IMR-90 (cell line): ENCODE measurements around the gene GNAI1. TPM values are rescaled to one million over a fixed set of nuclear protein-coding genes. Genes with fewer than 3 reads are reported as not detected.

Experiments used
- ATAC-seq: fragments of 200-7000 bp; cut with Tn5 transposase; 2 replicates; pipeline ENCODE4 v1.9.1; 2020; ENCODE audit warnings: low read depth, mild to moderate bottlenecking, moderate library complexity
- BruUV-seq: library from RNA; stranded (reverse); fragments of 400-500 nt; replicated peaks from 2 replicates; lab custom pipeline; 2021; lab: Mats Ljungman, UMichigan
- CTCF ChIA-PET: fragments of 300-600 bp; formaldehyde crosslinking; extraction: SDS; loops from one replicate; lab custom pipeline; 2021; ENCODE audit warnings: antibody characterized with exemption; lab: Yijun Ruan, JAX
- POLR2A ChIA-PET: fragments of 300-600 bp; sonication (Branson Sonifier 250); formaldehyde crosslinking; loops from one replicate; lab custom pipeline; 2022; ENCODE audit warnings: antibody characterized with exemption; ENCODE audit not compliant: unreplicated experiment; lab: Charles Lee
- DNase-seq: peaks from one replicate; pipeline ENCODE4 v3.0.0; 2013
- H2AFZ ChIP-seq: replicated peaks from 2 replicates; pipeline ENCODE3; 2013; ENCODE audit warnings: low read length, mild to moderate bottlenecking; ENCODE audit not compliant: poor library complexity
- H2AK5ac ChIP-seq: 2 replicates; pipeline ENCODE4 v1.6.1; 2013; ENCODE audit warnings: low read depth, low read length, inconsistent platforms
- H2AK9ac ChIP-seq: replicated peaks from 2 replicates; pipeline ENCODE3; 2013; ENCODE audit warnings: mild to moderate bottlenecking, low read depth, low read length, moderate library complexity; ENCODE audit not compliant: poor library complexity
- H2BK120ac ChIP-seq: 2 replicates; pipeline ENCODE4 v1.6.1; 2013; ENCODE audit warnings: low read depth, low read length, inconsistent platforms
- H2BK15ac ChIP-seq: 3 replicates; pipeline ENCODE4 v1.6.1; 2013; ENCODE audit warnings: low read depth, low read length, inconsistent platforms
- H2BK20ac ChIP-seq: 2 replicates; pipeline ENCODE4 v1.6.1; 2013; ENCODE audit warnings: low read depth, mild to moderate bottlenecking, inconsistent platforms, low read length, moderate library complexity
- H2BK5ac ChIP-seq: 2 replicates; pipeline ENCODE4 v1.6.1; 2013; ENCODE audit warnings: mild to moderate bottlenecking, low read depth, low read length, inconsistent platforms; ENCODE audit not compliant: poor library complexity, severe bottlenecking
- H3K14ac ChIP-seq: replicated peaks from 2 replicates; pipeline ENCODE4 v1.6.1; 2013; ENCODE audit warnings: low read depth, low read length, inconsistent platforms
- H3K18ac ChIP-seq: 2 replicates; pipeline ENCODE4 v1.6.1; 2013; ENCODE audit warnings: low read depth, low read length, control low read depth
- H3K23ac ChIP-seq: 2 replicates; pipeline ENCODE4 v1.6.1; 2013; ENCODE audit warnings: low read depth, low read length, inconsistent platforms
- H3K27ac ChIP-seq: 2 replicates; pipeline ENCODE4 v1.5.1; 2013; ENCODE audit warnings: mild to moderate bottlenecking, control low read depth, low read length; ENCODE audit not compliant: insufficient read depth
- H3K27me3 ChIP-seq: 2 replicates; pipeline ENCODE4 v1.6.1; 2013; ENCODE audit warnings: low read length; ENCODE audit not compliant: control insufficient read depth, insufficient read depth
- H3K36me3 ChIP-seq: 2 replicates; pipeline ENCODE4 v1.6.1; 2013; ENCODE audit warnings: low read length, mixed read lengths; ENCODE audit not compliant: control insufficient read depth, insufficient read depth
- H3K4ac ChIP-seq: 2 replicates; pipeline ENCODE4 v1.6.1; 2013; ENCODE audit warnings: low read depth, low read length, inconsistent platforms
- H3K4me1 ChIP-seq: 2 replicates; pipeline ENCODE4 v1.6.1; 2013; ENCODE audit warnings: low read length, mixed read lengths; ENCODE audit not compliant: control insufficient read depth, insufficient read depth
- H3K4me2 ChIP-seq: 2 replicates; pipeline ENCODE4 v1.6.1; 2013; ENCODE audit warnings: low read depth, mild to moderate bottlenecking, control low read depth, low read length, moderate library complexity
- H3K4me3 ChIP-seq: 2 replicates; pipeline ENCODE4 v1.5.1; 2013; ENCODE audit warnings: low read depth, mild to moderate bottlenecking, control low read depth, low read length, moderate library complexity; ENCODE audit not compliant: insufficient read depth
- H3K56ac ChIP-seq: 2 replicates; pipeline ENCODE4 v1.6.1; 2013; ENCODE audit warnings: low read length, inconsistent platforms; ENCODE audit not compliant: insufficient read depth; ENCODE audit errors: extremely low read depth
- H3K79me1 ChIP-seq, 2 experiments: 2 replicates each; pipeline ENCODE4 v1.6.1; 2013; ENCODE audit warnings: low read length in 2 of 2, inconsistent platforms in 1 of 2, low read depth in 1 of 2
- H3K9ac ChIP-seq: 2 replicates; pipeline ENCODE4 v1.6.1; 2013; ENCODE audit warnings: low read depth, low read length, control low read depth
- H3K9me1 ChIP-seq: 2 replicates; pipeline ENCODE4 v1.6.1; 2013; ENCODE audit warnings: low read length, inconsistent platforms; ENCODE audit not compliant: insufficient read depth
- H3K9me3 ChIP-seq: 2 replicates; pipeline ENCODE4 v1.6.1; 2013; ENCODE audit warnings: low read length; ENCODE audit not compliant: control insufficient read depth, insufficient read depth
- H4K20me1 ChIP-seq: 2 replicates; pipeline ENCODE4 v1.6.1; 2013; ENCODE audit warnings: low read length, inconsistent platforms; ENCODE audit not compliant: insufficient read depth
- H4K5ac ChIP-seq: 2 replicates; pipeline ENCODE4 v1.6.1; 2013; ENCODE audit warnings: mild to moderate bottlenecking, low read depth, low read length, control low read depth
- H4K8ac ChIP-seq, 2 experiments: 2 replicates each; pipeline ENCODE4 v1.6.1; 2013; ENCODE audit warnings: low read depth in 2 of 2, low read length in 2 of 2, control low read depth in 1 of 2, inconsistent platforms in 1 of 2
- H4K91ac ChIP-seq: 2 replicates; pipeline ENCODE4 v1.6.1; 2013; ENCODE audit warnings: low read depth, low read length, inconsistent platforms; ENCODE audit not compliant: insufficient read depth
- BHLHE40 ChIP-seq: fragments of 150-350 bp; IDR thresholded peaks from 2 replicates; pipeline ENCODE4 v1.6.1; 2016; ENCODE audit warnings: mild to moderate bottlenecking, low read depth, low read length
- CTCF ChIP-seq: conservative IDR thresholded peaks from 2 replicates; pipeline ENCODE4 v1.5.1; 2012; ENCODE audit warnings: mild to moderate bottlenecking, low read depth, low read length, improper control_type of control experiment
- ELK1 ChIP-seq: fragments of 150-350 bp; IDR thresholded peaks from 2 replicates; pipeline ENCODE4 v1.6.1; 2016; ENCODE audit warnings: low read depth, mild to moderate bottlenecking, low read length, moderate library complexity, borderline replicate concordance
- MAZ ChIP-seq: IDR thresholded peaks from 2 replicates; pipeline ENCODE4 v1.6.1; 2012; ENCODE audit warnings: low read depth, mild to moderate bottlenecking, low read length, improper control_type of control experiment, moderate library complexity, borderline replicate concordance
- MXI1 ChIP-seq: IDR thresholded peaks from 2 replicates; pipeline ENCODE4 v1.6.1; 2012; ENCODE audit warnings: low read depth, mild to moderate bottlenecking, low read length, moderate library complexity, borderline replicate concordance
- NFE2L2 ChIP-seq: fragments of 150-350 bp; IDR thresholded peaks from 2 replicates; pipeline ENCODE4 v1.6.1; 2016; ENCODE audit warnings: low read depth, mild to moderate bottlenecking, low read length
- POLR2A ChIP-seq: IDR thresholded peaks from 2 replicates; pipeline ENCODE4 v1.6.1; 2012; ENCODE audit warnings: mild to moderate bottlenecking, low read depth, low read length
- RAD21 ChIP-seq: IDR thresholded peaks from 2 replicates; pipeline ENCODE4 v1.6.1; 2012; ENCODE audit warnings: low read length, improper control_type of control experiment
- RCOR1 ChIP-seq: IDR thresholded peaks from 2 replicates; pipeline ENCODE4 v1.6.1; 2012; ENCODE audit warnings: mild to moderate bottlenecking, low read length, improper control_type of control experiment; ENCODE audit not compliant: insufficient replicate concordance
- RFX5 ChIP-seq: IDR thresholded peaks from 2 replicates; pipeline ENCODE4 v1.8.0; 2012; ENCODE audit warnings: low read depth, mild to moderate bottlenecking, low read length, moderate library complexity
- SMC3 ChIP-seq: fragments of 150-350 bp; IDR thresholded peaks from 2 replicates; pipeline ENCODE4 v1.6.1; 2016; ENCODE audit warnings: low read depth, mild to moderate bottlenecking, antibody characterized with exemption, low read length, moderate library complexity
- USF2 ChIP-seq: fragments of 150-350 bp; IDR thresholded peaks from 2 replicates; pipeline ENCODE4 v1.6.1; 2017; ENCODE audit warnings: mild to moderate bottlenecking, antibody characterized with exemption, low read length, low read depth
- WGBS, 2 experiments: methylation state at CpG; one replicate each; pipeline versions ENCODE4 v1.1.5 to v1.1.7; 2013; ENCODE audit warnings: missing lambda C conversion rate in 2 of 2; ENCODE audit not compliant: insufficient read length in 1 of 2; ENCODE audit errors: extremely low coverage in 2 of 2; 5-methylcytosine and 5-hydroxymethylcytosine counted together
- dilution Hi-C: fragments of 300-500 bp; cut with HindIII; formaldehyde crosslinking; loops from one replicate; pipeline ENCODE4 v1.14.3; 2018; ENCODE audit warnings: low sequenced_read_pairs; ENCODE audit not compliant: unreplicated experiment
- in situ Hi-C: fragments of 300-500 bp; cut with MboI; formaldehyde crosslinking; loops from 3 replicates; pipeline ENCODE4 v1.14.3; 2019; ENCODE audit warnings: low sequenced_read_pairs, inconsistent platforms, mixed read lengths
- intact Hi-C: fragments of 100-400 bp; cut with micrococcal nuclease; formaldehyde crosslinking; loops from 2 replicates; pipeline ENCODE4 v1.10.0; 2022
- polyA plus RNA-seq, 3 experiments: library from polyadenylated mRNA; depleted of rRNA; stranded (reverse); fragments of >200 nt; gene quantifications; 2 replicates each; pipeline ENCODE4 v1.2.3, GENCODE V29; 2012; ENCODE audit warnings: low replicate concordance in 1 of 3
- total RNA-seq: library from RNA; depleted of rRNA; stranded (reverse); fragments of >200 nt; gene quantifications from 2 replicates; pipeline ENCODE4 v1.2.3, GENCODE V29; 2012

GNAI1 gene
- total and polyA plus RNA-seq, 2 of the 4 experiments (the other 2 are of a cell fraction), result 21.1 to 26.5 TPM

- Histone ChIP-seq H3K27ac (peak overlapping the region; percentile 47; the same call in 1 of the 2 replicates), H4K91ac (no peak overlapping the region), H4K8ac (no peak overlapping the region), H3K27me3 (no peaks in the 10 kb centered on the region), H2AFZ (no peak overlapping the region), H3K56ac (no peak overlapping the region), H3K4me1 (peaks cover 19% of the 10 kb centered on the region), H3K18ac (peak overlapping the region; percentile 47; the same call in 1 of the 2 replicates), H4K20me1 (peaks cover 44% of the 10 kb centered on the region; the same call in 1 of the 2 replicates), H2BK5ac (peak overlapping the region; percentile 69), H3K4me3 (no peak overlapping the region), H3K9me3 (no peaks in the 10 kb centered on the region), H2BK20ac (no peak overlapping the region), H3K36me3 (no peaks in the 10 kb centered on the region), H3K4ac (no peak overlapping the region), H2BK15ac (no peak overlapping the region), H3K9ac (no peak overlapping the region), H3K4me2 (peak overlapping the region; percentile 43; the same call in 1 of the 2 replicates), H4K5ac (no peak overlapping the region), H2BK120ac (no peak overlapping the region), H3K23ac (no peak overlapping the region), H2AK9ac (no peak overlapping the region), H3K14ac (no peak overlapping the region), H3K9me1 (peaks cover 11% of the 10 kb centered on the region), H2AK5ac (no peak overlapping the region), H3K79me1 (peaks cover 17 to 59% of the 10 kb centered on the region in 2 experiments)
- ATAC-seq, result no peak
- ChIA-PET CTCF (interaction anchor here (0.9 kb wide), 1 partner anchor 66 kb away, joined by 3 read pairs; no protein-coding TSS in a partner anchor), POLR2A (no interaction called here)
- BruUV-seq, result no TSS peak
- dilution Hi-C loops, result no loop called here
- no peak for TF ChIP-seq RFX5
- no peak for TF ChIP-seq SMC3
- no peak for TF ChIP-seq RAD21
- no peak for TF ChIP-seq CTCF
- TF ChIP-seq USF2, result no peak
- TF ChIP-seq RCOR1, result no peak
- TF ChIP-seq BHLHE40, result no peak
- no peak for TF ChIP-seq ELK1
- no peak for TF ChIP-seq POLR2A
- no peak for TF ChIP-seq NFE2L2
- no peak for TF ChIP-seq MXI1
- no peak for TF ChIP-seq MAZ
- no CpG with 5 or more reads among the region's 4 CpGs for WGBS, 2 experiments
- in situ Hi-C loops, result no loop called here
- intact Hi-C loops, result loop anchor here (1.0 kb wide), 1 partner anchor 10 kb away; no protein-coding TSS in a partner anchor
- DNase-seq, result no peak
These were observed 12.0 kb downstream of the GNAI1 start for GRCh38 chr7:80146545-80147182.
